ENCODE data around the gene ZNF442.
A peak's percentile ranks its signal among the peaks of the same experiment; 100 is the strongest.
"Not testable (repeated sequence)": the region's sequence is repeated elsewhere in the genome, so short reads cannot be mapped to it uniquely, and the experiment has no call there.

ZNF442 gene

GRCh38 chr19:12333162-12334159 is 32.0 kb downstream of the ZNF442 start, which contains the start of gene ZNF563:
ZNF563 (minus strand) TSS chr19:12333633; CDS start chr19:12333482, 151 bp downstream.
- in situ Hi-C loops (cut with MboI; ENCODE audit: low pct_unique_long_range_greater_than_20kb, low sequenced_read_pairs) = no loop called here
- peak; percentile 98 for DNase-seq

- DNase-seq = peak; percentile 30
- in situ Hi-C loops (cut with MboI; ENCODE audit: low pct_unique_long_range_greater_than_20kb, low sequenced_read_pairs) = no loop called here
Observed at GRCh38 chr19:12331211-12331941, 34.1 kb downstream of the ZNF442 start.

DNA sequence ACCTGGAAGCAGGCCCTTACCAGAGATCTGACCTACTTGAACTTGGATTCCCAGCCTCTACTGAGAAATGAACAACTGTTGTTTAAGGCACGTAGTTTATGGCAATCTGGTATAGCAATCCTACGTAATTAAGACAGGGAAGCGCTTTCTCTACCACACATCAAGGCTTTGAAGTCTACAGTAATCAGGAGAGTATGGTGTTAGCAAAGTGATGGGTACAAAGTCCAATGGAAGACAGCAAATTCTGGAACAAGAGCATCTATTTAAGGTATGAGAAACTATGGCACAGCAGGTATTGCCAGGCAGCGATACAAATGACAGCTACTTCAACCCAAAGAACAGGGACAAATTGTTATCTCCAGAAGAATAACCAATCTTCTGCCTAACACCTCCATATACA is 35.1 kb downstream of the ZNF442 start:
- no peak for DNase-seq

DNA sequence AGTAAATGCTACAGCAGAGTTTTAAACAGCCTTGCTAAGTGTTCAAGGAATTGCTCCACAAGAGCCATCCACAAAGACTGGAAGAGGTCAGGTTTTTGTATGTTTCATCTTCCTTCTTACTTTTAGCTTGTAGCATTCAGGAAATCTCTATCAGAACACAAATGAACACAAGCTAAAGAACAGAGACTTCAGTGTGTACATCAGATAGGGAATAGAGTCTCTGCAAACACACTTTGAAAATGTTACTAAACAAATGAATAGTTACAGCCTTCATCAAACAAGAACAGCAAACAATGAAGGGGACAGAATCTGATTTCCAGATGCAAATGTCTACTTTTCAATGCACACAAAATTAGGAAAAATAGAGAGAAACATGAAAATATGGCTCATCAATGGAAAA is 39.8 kb downstream of the ZNF442 start:
- in situ Hi-C loops (cut with MboI; ENCODE audit: low pct_unique_long_range_greater_than_20kb, low sequenced_read_pairs) = no loop called here
- DNase-seq = no peak

More for the DNA sequence above, 35.1 kb downstream of the ZNF442 start:
- in situ Hi-C loops (cut with MboI; ENCODE audit: low pct_unique_long_range_greater_than_20kb, low sequenced_read_pairs) = no loop called here

DNA sequence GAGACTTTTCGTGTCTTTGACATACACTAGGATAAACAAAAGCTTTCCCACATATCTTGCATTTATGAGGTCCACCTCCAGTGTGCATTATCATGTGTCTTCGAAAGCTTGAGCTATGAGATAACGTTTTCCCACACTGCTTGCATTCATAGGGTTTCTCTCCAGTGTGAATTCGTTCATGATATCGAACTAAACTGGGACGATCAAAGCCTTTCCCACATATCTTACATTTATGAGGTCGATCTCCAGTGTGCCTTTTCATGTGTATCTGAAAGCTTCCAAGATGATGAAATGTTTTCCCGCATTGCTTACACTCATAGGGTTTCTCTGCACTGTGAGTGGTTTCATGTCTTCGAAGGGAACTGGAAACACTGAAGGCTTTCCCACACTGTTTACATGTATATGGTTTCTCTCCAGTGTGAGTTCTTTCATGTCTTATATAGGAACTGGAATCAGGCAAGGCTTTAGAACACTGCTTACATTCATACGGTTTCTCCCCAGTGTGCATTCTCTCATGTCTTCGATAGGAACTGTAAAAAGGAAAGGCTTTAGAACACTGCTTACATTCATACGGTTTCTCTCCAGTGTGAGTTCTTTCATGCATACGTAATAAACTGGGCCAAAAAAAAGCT is 46.6 kb downstream of the ZNF442 start:
- in situ Hi-C loops (cut with MboI; ENCODE audit: low pct_unique_long_range_greater_than_20kb, low sequenced_read_pairs) = no loop called here
- no peak for DNase-seq

- no peak for DNase-seq
- in situ Hi-C loops (cut with MboI; ENCODE audit: low pct_unique_long_range_greater_than_20kb, low sequenced_read_pairs) = no loop called here
Observed at GRCh38 chr19:12314553-12314952, 50.9 kb downstream of the ZNF442 start.

DNA sequence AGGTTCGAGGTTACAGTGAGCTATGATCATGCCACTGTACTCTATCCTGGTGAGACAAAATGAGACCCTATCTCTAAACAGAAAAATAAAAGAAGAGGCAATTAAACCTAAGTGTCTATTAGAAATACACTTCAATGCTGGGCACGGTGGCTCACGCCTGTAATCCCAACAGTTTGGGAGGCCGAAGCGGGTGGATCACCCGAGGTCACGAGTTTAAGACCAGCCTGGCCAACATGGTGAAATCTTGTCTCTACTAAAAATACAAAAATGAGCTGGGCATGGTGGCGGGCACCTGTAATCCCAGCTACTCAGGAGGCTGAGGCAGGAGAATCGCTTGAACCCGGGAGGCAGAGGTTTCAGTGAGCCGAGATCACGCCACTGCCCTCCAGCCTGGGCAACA is 56.6 kb downstream of the ZNF442 start:
- DNase-seq; in situ Hi-C loops (cut with MboI; ENCODE audit: low pct_unique_long_range_greater_than_20kb, low sequenced_read_pairs): not testable (repeated sequence)

All from KBM-7 (cell line).